HG02970 (cell line): Measurements from ENCODE around the gene C1orf115.
"Not testable (repeated sequence)": the region's sequence is repeated elsewhere in the genome, so short reads cannot be mapped to it uniquely, and the experiment has no call there.

Source experiments
- ATAC-seq: cut with Tn5 transposase; IDR thresholded peaks from one replicate; pipeline ENCODE4 v1.9.1; 2021; ENCODE audit warnings: mild to moderate bottlenecking, moderate library complexity, moderate number of reproducible peaks; ENCODE audit not compliant: unreplicated experiment, low FRiP score

Gene C1orf115

DNA sequence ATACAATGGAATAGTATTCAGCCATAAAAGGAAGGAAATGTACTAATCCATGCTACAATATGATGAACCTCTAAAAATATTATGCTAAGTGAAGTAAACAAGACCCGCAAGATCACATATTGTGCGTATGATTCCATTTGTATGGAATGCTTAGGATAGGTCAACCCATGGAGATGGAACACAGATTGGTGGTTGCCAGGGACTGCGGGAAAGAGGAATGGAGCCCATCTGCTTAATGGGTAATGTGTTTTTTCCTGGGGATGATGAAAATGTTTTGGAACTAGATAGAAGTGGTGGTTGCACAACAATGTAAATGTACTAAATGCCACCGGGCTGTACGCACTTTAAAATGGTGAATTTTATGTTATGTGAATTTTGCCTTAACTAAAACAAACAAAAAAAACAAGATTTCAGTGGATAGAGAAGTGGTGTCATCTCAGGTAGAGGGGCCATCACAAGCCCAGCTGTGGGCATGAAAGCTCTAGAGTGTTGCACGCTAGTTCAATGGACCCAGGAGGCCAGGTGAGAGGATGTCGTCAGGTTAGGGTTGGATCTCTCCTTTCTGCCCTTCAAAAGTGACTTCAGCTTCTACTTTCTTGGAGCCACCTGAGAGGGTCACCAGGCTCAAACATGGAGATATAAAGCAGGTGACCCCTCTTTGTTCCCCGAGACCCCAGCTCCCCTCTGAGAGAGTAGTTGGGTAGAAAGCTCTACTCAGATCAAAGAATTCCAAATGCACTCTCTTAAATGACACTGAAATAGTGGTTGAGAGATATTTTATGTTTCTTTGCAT is 2.5 kb downstream of the C1orf115 start:
- ATAC-seq, result no peak

DNA sequence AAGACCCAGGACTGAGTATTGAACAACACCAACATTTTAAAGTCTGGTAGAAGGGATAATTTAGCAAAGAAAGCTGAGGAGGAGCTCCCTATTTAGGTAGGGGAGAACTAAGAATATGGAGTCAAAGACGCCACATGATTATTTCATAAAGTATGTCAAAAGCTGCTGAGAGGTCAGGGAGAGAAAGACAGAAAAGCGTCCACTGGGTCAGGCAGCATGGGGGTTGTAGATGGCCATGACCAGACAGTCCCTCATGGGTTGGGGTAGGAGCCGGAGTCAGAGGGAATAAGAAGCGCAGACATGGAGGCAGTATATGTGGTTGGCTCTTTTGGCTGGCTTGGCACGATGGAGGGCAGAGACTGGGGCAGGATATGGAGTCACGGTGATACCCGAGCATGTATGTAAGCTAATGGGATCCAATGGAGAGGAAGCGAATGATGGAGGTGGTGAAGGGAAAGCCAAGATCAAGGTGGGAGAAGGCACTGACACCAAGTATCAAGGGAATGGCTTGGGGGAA is 4.8 kb downstream of the C1orf115 start:
- ATAC-seq, result no peak

DNA sequence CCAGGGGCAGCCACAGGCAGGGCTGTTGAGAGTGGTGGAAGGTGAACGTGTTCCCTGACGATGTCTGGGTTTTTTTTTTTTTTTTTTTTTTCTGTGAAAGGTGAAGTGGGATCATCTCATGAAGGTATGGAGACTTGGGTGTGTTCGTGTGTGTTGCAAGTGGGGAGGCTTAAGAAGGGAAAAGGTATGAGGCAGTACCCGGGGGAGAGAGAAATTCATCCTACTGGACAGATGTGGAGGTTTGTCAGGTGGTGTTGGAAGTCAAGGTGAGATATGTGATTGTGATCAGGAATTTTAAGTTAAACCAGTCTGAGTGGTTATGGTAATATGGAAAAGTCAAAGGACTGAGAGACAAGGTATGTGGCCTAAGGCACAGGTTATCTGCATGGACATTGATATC is 5.3 kb downstream of the C1orf115 start:
- ATAC-seq, result no peak

DNA sequence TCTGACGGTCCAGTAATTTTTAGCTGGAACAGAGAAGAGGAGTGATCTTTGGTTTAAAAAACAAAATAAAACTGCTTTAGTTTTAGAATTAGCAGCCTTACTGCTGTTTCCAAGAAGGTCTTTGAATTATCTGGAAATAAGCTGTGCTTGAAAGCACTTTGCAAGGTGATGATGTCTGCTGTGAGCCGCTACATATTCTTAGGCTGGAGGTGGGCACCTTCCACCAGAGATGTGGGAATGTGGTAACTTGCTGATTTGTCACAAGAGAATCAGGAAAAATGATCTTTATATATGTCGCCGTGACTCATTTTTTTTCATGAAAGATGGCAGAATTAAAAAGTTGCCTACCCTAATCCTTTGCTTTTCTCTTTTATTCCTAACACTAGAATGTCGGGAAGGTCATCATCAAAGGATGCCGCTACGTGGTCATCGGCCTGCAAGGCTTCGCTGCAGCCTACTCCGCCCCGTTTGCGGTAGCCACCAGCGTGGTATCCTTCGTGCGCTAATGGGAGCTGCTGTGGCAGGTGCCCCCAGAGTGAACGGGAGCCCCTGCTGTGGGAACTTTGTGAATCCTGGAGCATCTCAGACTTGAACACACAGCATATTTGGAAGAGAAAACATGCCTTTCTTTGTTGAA is 6.2 kb downstream of the C1orf115 start:
- ATAC-seq, result no peak

DNA sequence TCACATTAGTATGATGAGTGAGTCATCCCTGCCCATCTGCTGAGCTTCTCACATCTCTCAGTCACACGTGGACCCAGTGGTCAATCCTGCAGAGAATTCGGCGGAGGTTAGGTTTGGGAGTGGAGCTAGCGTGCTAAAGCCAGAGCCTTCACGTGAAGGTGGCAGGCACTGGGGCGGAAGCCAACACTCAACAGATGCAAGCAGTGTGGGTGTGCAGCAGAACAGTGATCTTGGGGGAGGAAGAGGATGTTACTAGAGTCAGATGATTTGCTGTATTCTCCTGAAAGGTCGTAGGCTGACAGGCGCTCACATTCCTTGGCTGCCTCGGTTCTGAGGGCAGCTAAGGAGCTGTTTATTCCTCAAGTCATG is 6.7 kb downstream of the C1orf115 start:
- no peak for ATAC-seq

DNA sequence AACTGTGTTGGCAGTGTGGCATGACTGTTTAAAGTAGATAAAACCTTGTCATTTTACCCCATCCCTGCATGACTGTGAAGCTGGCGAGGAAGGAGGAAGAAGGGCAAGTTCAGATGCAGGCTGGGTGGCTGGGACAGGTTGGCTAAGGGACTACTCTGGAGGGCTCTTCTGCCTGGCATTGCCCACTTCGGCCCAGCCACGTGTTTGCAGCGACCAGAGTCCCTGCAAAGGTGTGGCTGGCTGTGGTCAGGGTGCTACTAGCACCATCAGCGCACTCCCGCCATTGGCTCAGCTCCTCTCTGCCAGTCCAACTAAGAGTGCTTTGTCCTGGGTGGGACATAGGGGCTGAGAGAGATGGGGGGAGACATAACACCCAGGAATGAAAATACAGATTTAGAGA is 7.2 kb downstream of the C1orf115 start:
- ATAC-seq, result no peak

DNA sequence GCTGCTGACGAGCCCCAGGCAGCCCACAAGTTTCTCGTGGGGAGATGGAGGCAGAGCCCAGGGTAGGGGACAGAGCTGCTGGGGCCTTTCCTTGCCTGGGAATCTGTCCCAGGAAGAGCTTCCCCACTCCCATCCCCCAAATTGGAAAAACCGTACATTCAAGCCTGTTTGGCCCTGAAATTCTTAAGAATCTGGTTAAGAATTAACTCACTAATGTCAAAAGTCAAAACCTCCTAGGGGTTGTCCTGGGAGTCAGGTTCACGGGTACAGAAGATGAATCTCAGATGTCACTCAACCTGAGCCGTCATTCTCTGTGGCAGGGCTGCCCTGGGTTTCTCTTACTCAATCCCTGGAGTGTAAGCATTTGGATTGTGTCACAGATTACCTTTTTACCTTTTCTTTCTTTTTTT is 8.4 kb downstream of the C1orf115 start:
- ATAC-seq, result no peak

DNA sequence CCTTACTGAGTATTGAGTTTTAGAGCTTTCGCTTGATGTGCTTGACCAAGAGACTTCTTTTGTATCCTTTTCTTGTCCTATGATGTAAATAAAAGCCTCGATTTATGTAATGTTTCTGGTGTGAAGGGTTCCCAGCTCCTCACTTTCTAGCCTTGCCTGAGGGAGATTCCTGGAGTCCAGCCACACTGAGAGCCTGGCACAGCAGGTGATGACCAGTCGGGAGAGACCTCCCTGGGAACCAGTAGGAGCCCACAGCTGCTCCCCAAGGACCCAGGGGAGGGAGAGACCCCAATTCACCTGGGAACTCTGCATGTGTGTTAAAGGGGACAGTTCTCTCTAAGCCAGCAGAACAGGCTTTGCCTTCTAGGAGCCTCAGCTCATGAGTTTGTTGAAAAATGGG is 8.9 kb downstream of the C1orf115 start:
- no peak for ATAC-seq

DNA sequence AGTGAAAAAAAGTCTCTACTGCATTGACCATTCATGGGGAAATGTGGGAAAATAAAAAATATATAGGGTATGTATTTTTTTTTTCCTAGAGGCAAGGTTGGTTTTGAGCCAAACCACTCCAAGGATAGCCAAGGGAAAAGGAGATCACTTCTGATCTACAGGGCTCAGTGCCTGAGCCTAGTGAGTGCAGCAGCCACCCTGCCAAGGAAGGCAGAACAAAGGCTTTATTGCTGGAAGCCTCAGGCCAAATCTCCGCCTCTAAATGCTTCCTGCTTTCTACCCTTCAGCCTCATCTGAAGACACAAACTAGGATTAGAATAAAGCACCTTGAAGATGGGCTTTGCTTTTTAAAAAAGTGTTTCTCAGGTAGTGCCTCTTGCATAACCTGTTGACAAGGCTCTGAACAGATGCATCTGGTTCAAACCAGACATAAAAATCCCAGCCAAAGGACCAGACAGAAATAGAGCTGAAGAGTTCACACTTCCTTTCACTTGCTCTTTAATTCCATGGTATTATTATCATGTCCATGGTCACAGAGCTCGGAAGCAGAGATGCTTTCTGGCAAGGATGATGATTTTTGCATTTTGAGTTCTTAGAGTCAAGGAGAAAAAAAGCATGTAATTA is 10.5 kb downstream of the C1orf115 start:
- ATAC-seq, result no peak

DNA sequence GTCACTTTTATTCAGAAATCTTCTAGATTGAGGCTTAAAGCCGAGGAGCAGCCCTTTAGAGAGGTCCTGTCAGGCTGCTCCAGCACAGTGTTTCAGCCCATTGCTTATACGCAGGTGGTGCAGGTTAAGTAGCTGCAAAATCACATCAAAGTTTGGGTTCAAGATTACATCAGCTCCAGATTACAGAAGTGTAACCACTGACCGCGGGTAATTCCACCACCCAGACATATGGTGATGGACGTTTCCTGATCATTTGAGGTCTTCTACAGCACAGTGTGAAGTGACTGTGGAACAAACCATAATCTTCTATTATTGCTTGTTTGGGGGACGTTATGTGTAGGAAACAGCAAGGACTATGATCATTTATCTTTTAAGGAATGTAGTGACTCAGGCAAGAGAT is 11.8 kb downstream of the C1orf115 start:
- no peak for ATAC-seq

DNA sequence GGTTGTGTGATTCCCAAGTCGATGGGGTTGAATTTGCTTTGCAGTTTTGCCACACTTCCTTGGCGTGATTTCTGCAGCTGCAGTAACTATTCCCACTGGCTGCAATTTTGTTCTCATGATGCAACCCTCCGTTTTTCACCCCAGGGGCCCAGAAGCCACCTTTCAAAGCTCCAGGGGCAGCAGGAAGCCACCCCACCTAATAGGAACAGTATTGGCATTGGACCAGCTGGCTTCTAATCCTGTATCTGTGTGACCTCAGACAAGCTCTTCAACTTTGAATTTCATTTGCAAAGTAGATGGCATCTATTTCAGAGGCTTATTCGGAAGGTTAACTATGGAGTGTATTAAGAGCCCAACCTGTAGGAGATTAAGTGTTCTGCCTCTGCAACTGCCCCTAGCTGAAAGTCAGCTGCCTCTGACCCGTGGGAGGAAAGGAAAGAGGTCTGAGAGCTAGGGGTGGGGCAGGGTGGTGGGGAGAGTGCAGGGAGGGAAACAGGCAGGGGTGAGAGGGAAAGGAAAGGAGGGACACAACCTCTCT is 12.6 kb downstream of the C1orf115 start:
- ATAC-seq, result no peak

DNA sequence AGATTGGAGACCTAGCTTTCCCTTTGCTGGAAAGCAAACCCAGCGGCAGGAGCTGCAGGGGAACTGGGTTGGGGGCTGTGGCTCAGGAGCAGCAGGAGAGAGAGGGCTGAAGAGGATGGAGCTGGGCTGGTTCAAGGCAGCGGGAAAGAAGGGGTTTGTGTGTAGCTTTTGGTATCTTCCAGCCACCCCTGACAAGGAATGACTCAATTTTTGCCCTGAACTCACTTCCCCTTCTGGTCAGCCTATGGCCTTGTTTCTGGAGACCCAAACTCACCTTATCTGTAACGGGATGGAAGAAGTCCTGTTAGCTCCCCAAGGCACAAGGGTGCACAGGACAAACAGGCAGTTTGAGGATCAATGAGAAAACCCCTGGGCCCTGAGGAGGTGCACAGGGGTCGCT is 13.1 kb downstream of the C1orf115 start:
- ATAC-seq, result no peak

DNA sequence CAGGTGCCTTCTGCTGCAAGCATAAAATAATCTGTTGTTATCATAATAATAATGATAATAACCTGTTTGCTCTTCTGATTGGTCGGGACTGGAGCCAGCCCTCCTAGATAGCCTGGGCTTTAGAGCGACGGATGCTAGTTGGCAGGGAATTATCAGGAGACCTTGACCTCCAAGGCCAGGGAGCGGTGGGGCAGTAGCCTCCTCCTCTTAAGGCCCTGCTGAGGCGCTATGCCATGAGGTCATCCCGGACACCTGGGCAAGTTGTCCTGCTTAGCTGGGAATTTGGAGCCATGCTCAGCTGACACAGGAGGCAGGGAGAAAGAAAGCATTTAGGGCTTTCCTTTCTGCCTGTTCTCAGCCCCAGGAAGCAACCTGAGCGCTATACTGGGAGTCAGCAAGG is 15.6 kb downstream of the C1orf115 start:
- no peak for ATAC-seq

DNA sequence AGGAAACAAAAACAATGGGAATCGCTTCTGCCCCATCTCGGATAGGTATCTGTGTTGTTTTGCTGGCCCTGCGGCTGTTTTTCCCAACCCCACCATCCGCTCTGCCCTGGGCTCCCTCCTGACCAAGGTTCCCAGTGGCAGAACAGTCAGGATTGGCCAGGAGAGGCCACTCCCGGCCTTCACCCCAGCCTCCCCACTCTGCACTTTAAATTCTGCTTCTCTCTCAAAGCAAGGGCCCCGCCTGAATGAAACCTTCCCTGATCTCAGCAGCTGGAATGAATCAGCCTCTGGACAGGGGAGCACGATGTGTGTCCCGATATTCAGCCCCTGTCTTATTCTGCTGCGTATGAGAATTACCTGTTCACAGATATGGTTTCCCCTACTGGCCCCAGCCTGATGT is 16.3 kb downstream of the C1orf115 start:
- ATAC-seq, result no peak

DNA sequence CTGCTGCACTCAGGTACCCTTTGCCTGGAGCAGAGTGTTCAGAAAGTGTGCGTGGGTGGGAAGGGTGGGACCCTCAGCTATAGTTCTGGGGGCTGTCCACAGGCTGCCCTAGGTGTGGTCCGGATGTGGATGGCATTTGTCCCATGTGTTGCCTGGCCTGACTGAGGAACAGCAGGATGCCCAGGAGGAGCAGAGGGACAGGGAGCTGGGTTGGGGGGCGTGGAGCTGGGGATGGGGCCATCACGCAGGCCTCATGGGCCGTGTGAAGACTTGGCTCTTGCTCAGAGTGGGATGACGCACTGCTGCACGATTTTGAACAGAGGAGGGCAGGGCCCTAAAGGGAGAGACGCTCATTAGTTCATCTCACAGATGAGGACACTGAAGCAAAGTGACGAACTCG is 17.0 kb downstream of the C1orf115 start:
- ATAC-seq, result no peak

DNA sequence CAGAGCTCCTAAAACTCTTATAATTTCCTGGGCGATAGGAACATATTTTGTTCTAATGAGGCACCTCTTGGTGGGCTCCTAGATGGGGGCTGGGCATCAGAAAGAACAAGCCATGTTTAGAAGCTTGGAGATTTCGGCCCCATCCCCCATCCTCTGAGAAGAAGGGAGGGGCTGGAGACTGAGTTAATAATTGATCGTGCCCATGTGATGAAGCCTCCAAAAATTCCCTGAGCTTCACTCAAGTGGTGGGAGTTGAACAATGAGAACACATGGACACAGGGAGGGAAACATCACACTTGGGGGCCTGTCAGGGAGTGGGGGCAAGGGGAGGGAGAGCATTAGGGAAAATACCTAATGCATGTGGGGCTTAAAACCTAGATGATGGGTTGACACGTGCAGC is 18.1 kb downstream of the C1orf115 start:
- no peak for ATAC-seq

DNA sequence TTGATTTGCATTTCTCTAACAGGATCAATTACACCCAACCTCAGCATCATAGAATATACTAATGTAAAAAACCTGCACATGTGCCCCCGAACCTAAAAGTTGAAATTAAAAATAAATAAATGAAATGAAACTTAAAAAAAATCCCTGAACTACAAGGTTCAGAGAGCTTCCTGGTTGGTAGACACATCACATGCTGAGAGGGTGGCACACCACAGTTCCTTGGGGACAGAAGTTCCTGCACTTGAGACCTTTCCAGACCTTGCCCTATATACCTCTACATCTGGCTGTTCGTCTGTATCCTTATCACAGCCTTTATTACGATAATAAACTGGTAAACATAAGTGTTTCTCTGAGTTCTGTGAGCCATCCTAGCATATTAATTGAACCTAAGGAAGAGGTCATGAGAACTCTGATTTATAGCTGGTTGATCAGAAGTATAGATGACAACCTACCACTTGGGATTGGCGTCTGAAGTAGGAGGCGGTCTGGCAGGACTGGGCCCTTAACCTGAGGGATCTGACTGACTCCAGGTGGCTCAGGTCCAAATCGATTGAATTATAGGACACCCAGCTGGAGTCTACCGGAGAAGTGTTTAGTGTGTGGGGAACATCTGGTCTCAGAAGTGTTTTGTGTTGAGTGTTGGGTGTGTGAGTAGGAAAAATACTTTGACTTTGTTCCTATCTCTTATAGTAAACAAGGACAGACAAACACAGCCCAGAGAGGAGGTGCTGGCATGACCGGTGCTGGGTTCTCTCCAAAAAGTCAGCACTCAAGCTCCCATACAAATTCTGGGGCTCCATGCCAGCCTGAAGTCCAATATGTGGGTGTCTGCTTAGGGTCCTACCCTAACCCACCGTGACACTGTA is 19.0 kb downstream of the C1orf115 start:
- ATAC-seq, result no peak

DNA sequence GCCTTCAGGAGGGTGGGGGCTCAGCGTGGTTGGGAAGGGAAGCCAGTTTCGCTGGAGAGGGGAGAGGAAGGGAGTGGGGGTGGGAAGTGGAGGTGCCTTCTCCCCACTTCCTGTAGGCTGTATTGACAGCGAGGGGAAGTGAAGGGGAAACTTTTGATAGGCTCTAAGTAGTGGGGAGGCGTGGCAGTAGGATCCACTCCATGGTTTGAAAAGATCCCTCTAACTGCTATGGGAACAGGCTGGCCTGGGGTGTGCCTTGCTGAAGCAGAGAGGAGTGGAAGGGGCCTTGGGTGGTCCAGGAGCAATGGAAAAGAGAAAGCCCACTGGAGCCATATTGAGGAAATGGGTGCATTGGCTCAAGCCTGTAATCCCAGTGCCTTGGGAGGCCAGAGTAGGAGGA is 20.2 kb downstream of the C1orf115 start:
- ATAC-seq, result no peak

DNA sequence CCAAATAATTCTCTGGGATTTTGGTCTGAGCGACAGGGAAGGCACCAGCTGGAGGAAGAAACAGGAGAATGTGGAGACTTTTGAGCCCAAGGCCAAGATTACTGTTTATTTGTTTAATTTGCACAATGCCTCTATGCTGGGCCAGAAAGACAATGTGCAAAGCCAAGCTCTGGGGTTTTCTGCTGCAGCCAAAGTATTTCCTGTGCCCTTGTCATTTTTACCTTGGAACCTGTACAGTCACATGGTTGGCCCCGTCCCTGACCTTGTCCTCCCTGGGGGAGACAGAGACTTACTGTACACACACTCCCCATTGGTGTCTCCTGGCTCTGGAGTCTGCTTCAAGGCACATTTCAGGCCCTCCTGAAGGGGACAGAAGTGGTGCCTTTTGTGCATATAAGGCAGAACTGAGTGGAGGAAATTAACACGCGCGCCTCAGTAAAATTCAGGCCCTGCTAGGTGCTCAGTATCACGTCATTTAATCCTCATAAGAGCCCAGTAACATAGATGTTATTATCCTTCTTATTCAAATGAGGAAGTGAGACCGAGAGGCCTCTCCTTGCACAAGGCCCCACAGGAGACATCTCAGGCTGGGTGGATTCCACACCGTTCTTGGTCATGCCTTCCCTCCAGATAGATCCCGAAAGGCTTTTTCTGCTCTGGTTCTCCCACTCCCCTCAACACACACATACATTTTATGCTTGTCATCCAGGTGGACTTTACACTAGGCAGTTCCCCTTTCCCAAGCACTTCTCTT is 21.1 kb downstream of the C1orf115 start:
- peak; percentile 74 for ATAC-seq

DNA sequence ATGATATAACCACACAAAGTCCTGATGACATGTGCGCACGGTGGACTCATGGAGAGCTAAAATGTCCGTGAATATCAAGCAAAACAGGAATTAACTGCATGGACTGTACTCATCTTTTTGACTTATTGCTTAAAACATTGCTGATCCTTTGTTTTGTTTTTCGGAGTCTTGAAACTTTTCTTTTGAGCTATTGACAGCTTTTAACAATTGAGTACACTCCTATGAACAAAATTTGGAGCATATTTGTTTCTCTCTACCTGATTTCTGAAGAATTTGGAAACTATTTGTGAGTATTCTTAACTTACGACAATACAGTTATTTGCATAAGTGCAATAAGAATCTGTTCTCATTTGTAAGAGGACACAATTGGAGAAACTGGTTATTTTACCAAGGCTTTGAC is 25.8 kb downstream of the C1orf115 start:
- ATAC-seq, result not testable (repeated sequence)
